ENCODE data around the gene UCP3.
"Not testable (repeated sequence)": the region's sequence is repeated elsewhere in the genome, so short reads cannot be mapped to it uniquely, and the experiment has no call there.

UCP3 gene

DNA sequence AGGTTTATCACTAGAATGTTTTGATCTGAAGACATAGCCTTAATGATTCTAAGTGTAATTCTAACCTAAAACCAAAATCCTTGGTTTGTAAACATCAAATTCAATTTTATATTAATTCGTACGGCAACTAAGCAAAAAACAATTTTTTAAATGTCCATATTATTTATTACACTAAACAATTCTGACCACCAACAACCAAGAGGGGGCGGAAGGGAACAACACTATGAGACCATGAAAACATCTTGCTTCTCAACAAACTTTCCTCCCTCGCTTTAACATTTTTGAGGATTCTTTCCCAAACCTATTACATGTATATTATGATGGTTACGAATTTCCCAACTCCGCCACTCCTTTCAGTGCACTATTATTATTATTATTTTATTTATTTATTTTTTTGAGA lies 19.7 kb downstream of the UCP3 start:
- H3K79me2 ChIP-seq (ENCODE audit: insufficient read depth, low read length): no peaks in the 10 kb centered on the region
- TF ChIP-seq, protein P1, sequence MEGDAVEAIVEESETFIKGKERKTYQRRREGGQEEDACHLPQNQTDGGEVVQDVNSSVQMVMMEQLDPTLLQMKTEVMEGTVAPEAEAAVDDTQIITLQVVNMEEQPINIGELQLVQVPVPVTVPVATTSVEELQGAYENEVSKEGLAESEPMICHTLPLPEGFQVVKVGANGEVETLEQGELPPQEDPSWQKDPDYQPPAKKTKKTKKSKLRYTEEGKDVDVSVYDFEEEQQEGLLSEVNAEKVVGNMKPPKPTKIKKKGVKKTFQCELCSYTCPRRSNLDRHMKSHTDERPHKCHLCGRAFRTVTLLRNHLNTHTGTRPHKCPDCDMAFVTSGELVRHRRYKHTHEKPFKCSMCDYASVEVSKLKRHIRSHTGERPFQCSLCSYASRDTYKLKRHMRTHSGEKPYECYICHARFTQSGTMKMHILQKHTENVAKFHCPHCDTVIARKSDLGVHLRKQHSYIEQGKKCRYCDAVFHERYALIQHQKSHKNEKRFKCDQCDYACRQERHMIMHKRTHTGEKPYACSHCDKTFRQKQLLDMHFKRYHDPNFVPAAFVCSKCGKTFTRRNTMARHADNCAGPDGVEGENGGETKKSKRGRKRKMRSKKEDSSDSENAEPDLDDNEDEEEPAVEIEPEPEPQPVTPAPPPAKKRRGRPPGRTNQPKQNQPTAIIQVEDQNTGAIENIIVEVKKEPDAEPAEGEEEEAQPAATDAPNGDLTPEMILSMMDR (IDR thresholded peaks at IDR 0.05; ENCODE audit: borderline replicate concordance, extremely low read depth, low read length, poor library complexity, severe bottlenecking): peak; percentile 26
- no peak for TF ChIP-seq EZH2 (IDR thresholded peaks at IDR 0.05; ENCODE audit: borderline replicate concordance, low read depth, low read length, severe bottlenecking)
- no peak overlapping the region for H3K4me2 ChIP-seq (ENCODE audit: insufficient read depth, low read length)
- peaks cover 7% of the 10 kb centered on the region for H3K4me1 ChIP-seq (ENCODE audit: insufficient read depth, low read length)
- ATAC-seq (ENCODE audit: insufficient read depth, low read depth): no peak
- H3K9ac ChIP-seq (ENCODE audit: low read depth, low read length): no peak overlapping the region
- H4K20me1 ChIP-seq (ENCODE audit: insufficient read depth, low read length): no peaks in the 10 kb centered on the region
- H3K4me3 ChIP-seq (ENCODE audit: low read depth in 1 of 2, low read length in 2 of 2): no peak overlapping the region
- H3K27me3 ChIP-seq (ENCODE audit: insufficient read depth, low read length, poor library complexity): no peaks in the 10 kb centered on the region
- no peak overlapping the region; the same call in 1 of the 2 replicates for H2AFZ ChIP-seq (ENCODE audit: low read depth, low read length)
- no peak overlapping the region for H3K27ac ChIP-seq (ENCODE audit: low read length)
- no peaks in the 10 kb centered on the region for H3K36me3 ChIP-seq (ENCODE audit: insufficient read depth, low read length)
- no peak for DNase-seq
- no peaks in the 10 kb centered on the region for H3K9me3 ChIP-seq (ENCODE audit: insufficient read depth, low read length, severe bottlenecking)

- no peak overlapping the region for H3K27ac ChIP-seq (ENCODE audit: low read length)
- TF ChIP-seq, protein P1 (IDR thresholded peaks at IDR 0.05; ENCODE audit: borderline replicate concordance, extremely low read depth, low read length, poor library complexity, severe bottlenecking): no peak
- TF ChIP-seq EZH2 (IDR thresholded peaks at IDR 0.05; ENCODE audit: borderline replicate concordance, low read depth, low read length, severe bottlenecking): no peak
- no peaks in the 10 kb centered on the region for H3K27me3 ChIP-seq (ENCODE audit: insufficient read depth, low read length, poor library complexity)
- H3K4me1 ChIP-seq (ENCODE audit: insufficient read depth, low read length): peaks cover 15% of the 10 kb centered on the region
- H3K4me2 ChIP-seq (ENCODE audit: insufficient read depth, low read length): no peak overlapping the region
- H3K79me2 ChIP-seq (ENCODE audit: insufficient read depth, low read length): 0 out of 2 replicates have a peak, but pooled peaks cover 3% of the 10 kb centered on the region
- ATAC-seq (ENCODE audit: insufficient read depth, low read depth) (no peak), DNase-seq (no peak)
- H3K36me3 ChIP-seq (ENCODE audit: insufficient read depth, low read length): no peaks in the 10 kb centered on the region
- H3K4me3 ChIP-seq (ENCODE audit: low read depth in 1 of 2, low read length in 2 of 2): no peak overlapping the region
- H3K9me3 ChIP-seq (ENCODE audit: insufficient read depth, low read length, severe bottlenecking): no peaks in the 10 kb centered on the region
- H4K20me1 ChIP-seq (ENCODE audit: insufficient read depth, low read length): no peaks in the 10 kb centered on the region
- H3K9ac ChIP-seq (ENCODE audit: low read depth, low read length): no peak overlapping the region
- no peak overlapping the region for H2AFZ ChIP-seq (ENCODE audit: low read depth, low read length)
Measured at GRCh38 chr11:73988227-73988626, 20.7 kb downstream of the UCP3 start.

GRCh38 chr11:73985661-73986060 lies 23.2 kb downstream of the UCP3 start:
- H3K4me3 ChIP-seq (ENCODE audit: low read depth in 1 of 2, low read length in 2 of 2); H3K9me3 ChIP-seq (ENCODE audit: insufficient read depth, low read length, severe bottlenecking); H3K27me3 ChIP-seq (ENCODE audit: insufficient read depth, low read length, poor library complexity); H3K4me2 ChIP-seq (ENCODE audit: insufficient read depth, low read length); ATAC-seq (ENCODE audit: insufficient read depth, low read depth); H3K9ac ChIP-seq (ENCODE audit: low read depth, low read length); H3K27ac ChIP-seq (ENCODE audit: low read length); DNase-seq; H2AFZ ChIP-seq (ENCODE audit: low read depth, low read length): not testable (repeated sequence)
- Histone ChIP-seq H3K79me2 (ENCODE audit: insufficient read depth, low read length) (peaks cover 26% of the 10 kb centered on the region), H3K36me3 (ENCODE audit: insufficient read depth, low read length) (peaks cover 14% of the 10 kb centered on the region), H4K20me1 (ENCODE audit: insufficient read depth, low read length) (peaks cover 14% of the 10 kb centered on the region; the same call in 1 of the 2 replicates), H3K4me1 (ENCODE audit: insufficient read depth, low read length) (peaks cover 29% of the 10 kb centered on the region)

DNA sequence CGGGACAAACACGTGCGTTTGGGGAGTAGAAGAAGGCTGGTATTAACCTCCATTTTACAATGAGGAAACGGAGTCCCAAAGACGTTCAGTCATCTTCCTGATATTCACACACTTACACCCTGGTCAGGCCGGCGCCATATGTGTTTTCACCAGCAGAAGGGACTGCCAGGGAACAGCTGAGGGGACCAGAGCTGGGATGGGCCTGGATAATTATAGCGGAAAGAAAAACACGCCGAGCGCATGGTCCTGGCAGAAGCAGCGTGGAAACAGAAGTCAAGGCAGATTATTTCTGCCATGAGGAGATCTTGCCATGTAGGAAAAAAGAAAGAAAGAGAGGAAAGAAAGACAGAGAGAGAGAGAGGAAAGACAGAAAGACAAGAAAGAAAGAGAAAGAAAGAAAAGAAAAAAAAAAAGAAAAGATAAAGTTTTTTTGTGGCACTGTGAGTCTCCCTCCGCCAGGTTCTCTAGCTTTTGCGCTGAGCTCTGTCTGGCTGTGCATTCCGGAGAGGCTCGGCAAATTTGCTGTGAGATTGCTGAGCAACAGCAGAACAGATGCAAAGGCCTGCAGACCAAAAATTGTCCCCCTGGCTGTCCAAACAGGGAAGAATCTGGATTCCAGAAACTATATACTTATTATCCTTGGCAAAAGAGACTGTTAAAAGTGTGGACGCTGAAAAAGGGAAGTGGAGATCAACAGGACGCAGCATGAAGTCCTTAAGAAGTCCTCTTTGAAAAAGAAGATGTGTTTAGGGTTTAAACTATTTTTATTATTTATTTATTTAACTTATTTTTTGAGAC lies 24.9 kb downstream of the UCP3 start:
- Histone ChIP-seq H3K4me2 (ENCODE audit: insufficient read depth, low read length) (peak overlapping the region; percentile 90), H4K20me1 (ENCODE audit: insufficient read depth, low read length) (peaks cover 18% of the 10 kb centered on the region; the same call in 1 of the 2 replicates), H3K9me3 (ENCODE audit: insufficient read depth, low read length, severe bottlenecking) (no peaks in the 10 kb centered on the region), H3K9ac (ENCODE audit: low read depth, low read length) (peak overlapping the region; percentile 87), H3K27ac (ENCODE audit: low read length) (peak overlapping the region; percentile 99), H2AFZ (ENCODE audit: low read depth, low read length) (peak overlapping the region; percentile 90), H3K36me3 (ENCODE audit: insufficient read depth, low read length) (peaks cover 29% of the 10 kb centered on the region), H3K4me3 (ENCODE audit: low read depth in 1 of 2, low read length in 2 of 2) (peak overlapping the region; percentile 8 to 68; a peak in 3 of 4 replicates), H3K79me2 (ENCODE audit: insufficient read depth, low read length) (peaks cover 37% of the 10 kb centered on the region), H3K4me1 (ENCODE audit: insufficient read depth, low read length) (peaks cover 46% of the 10 kb centered on the region), H3K27me3 (ENCODE audit: insufficient read depth, low read length, poor library complexity) (no peaks in the 10 kb centered on the region)
- no peak for DNase-seq
- TF ChIP-seq, protein P1 (IDR thresholded peaks at IDR 0.05; ENCODE audit: borderline replicate concordance, extremely low read depth, low read length, poor library complexity, severe bottlenecking): no peak
- no peak for TF ChIP-seq EZH2 (IDR thresholded peaks at IDR 0.05; ENCODE audit: borderline replicate concordance, low read depth, low read length, severe bottlenecking)
- ATAC-seq (ENCODE audit: insufficient read depth, low read depth): no peak
